HAP-1 (cell line): ENCODE results near the gene NDFIP1.
A peak's percentile ranks its signal among the peaks of the same experiment; 100 is the strongest.
"Not testable (repeated sequence)": the region's sequence is repeated elsewhere in the genome, so short reads cannot be mapped to it uniquely, and the experiment has no call there.

ENCODE experiments used
- DNase-seq, 2 experiments: peaks; one replicate each; pipeline ENCODE4 v3.0.0-alpha.2; 2016 to 2020; ENCODE audit warnings: low spot score in 2 of 2
- H3K27me3 ChIP-seq: fragments of 250-450 bp; sonication (Bioruptor Pico); 2 replicates; pipeline ENCODE4 v1.5.1; 2020; ENCODE audit warnings: low read depth, mild to moderate bottlenecking, moderate library complexity
- H3K36me3 ChIP-seq: fragments of 250-450 bp; sonication (Bioruptor Pico); replicated peaks from 2 replicates; pipeline ENCODE4 v1.5.1; 2020; ENCODE audit warnings: mild to moderate bottlenecking
- H3K4me1 ChIP-seq: fragments of 250-450 bp; sonication (Bioruptor Pico); 2 replicates; pipeline ENCODE4 v1.5.1; 2020; ENCODE audit warnings: mild to moderate bottlenecking
- H3K4me3 ChIP-seq: fragments of 250-450 bp; sonication (Bioruptor Pico); 2 replicates; pipeline ENCODE4 v1.5.1; 2020; ENCODE audit warnings: mild to moderate bottlenecking, moderate library complexity
- H3K9me3 ChIP-seq: fragments of 250-450 bp; sonication (Bioruptor Pico); 2 replicates; pipeline ENCODE4 v1.5.1; 2020; ENCODE audit warnings: mild to moderate bottlenecking, moderate library complexity
- in situ Hi-C: fragments of 300-500 bp; cut with MboI; formaldehyde crosslinking; loops from 3 replicates; pipeline ENCODE4 v1.14.3; 2020; ENCODE audit warnings: low sequenced_read_pairs, inconsistent platforms, mixed read lengths

The NDFIP1 gene

GRCh38 chr5:142080248-142080647, 28.3 kb upstream of the NDFIP1 start:
- Histone ChIP-seq H3K36me3 (no peaks in the 10 kb centered on the region), H3K27me3 (no peaks in the 10 kb centered on the region), H3K4me1 (peaks cover 6% of the 10 kb centered on the region), H3K4me3 (no peak overlapping the region), H3K9me3 (no peaks in the 10 kb centered on the region)
- in situ Hi-C loops = no loop called here
- DNase-seq = no peak

GRCh38 chr5:142082182-142082781, 26.3 kb upstream of the NDFIP1 start:
- DNase-seq = peak; percentile 18 to 56
- Histone ChIP-seq H3K4me1 (peaks cover 6% of the 10 kb centered on the region), H3K9me3 (no peaks in the 10 kb centered on the region), H3K36me3 (no peaks in the 10 kb centered on the region), H3K4me3 (no peak overlapping the region), H3K27me3 (no peaks in the 10 kb centered on the region)
- in situ Hi-C loops = no loop called here

DNA sequence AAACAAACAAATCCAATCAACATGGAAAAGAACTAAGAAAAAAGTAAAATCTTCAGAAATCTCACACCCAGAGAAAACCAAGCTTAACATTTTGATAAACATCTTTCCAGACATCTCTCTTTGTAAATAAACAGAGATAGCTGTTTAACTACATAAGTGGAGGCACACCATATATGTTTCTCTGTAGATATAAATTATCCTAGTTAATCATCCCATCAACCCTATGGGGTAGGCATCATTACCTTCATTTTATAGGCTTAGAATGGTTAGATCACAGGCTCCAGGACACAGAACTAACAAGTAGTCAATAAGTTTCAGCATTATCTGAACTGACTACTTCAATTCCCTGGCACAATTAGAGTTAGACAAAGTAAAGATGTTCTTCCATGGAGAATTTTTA, 22.4 kb upstream of the NDFIP1 start:
- in situ Hi-C loops = no loop called here

GRCh38 chr5:142086679-142087078, 21.9 kb upstream of the NDFIP1 start:
- Histone ChIP-seq H3K4me3 (no peak overlapping the region), H3K9me3 (no peaks in the 10 kb centered on the region), H3K4me1 (peaks cover 3% of the 10 kb centered on the region), H3K27me3 (no peaks in the 10 kb centered on the region), H3K36me3 (no peaks in the 10 kb centered on the region)
- no peak for DNase-seq
- in situ Hi-C loops = no loop called here

More for the DNA sequence above, 22.4 kb upstream of the NDFIP1 start:
- Histone ChIP-seq H3K27me3 (no peaks in the 10 kb centered on the region), H3K4me1 (peaks cover 6% of the 10 kb centered on the region), H3K36me3 (no peaks in the 10 kb centered on the region), H3K9me3 (no peaks in the 10 kb centered on the region), H3K4me3 (no peak overlapping the region)
- no peak for DNase-seq

- DNase-seq = no peak
- in situ Hi-C loops = no loop called here
- H3K36me3 ChIP-seq = no peaks in the 10 kb centered on the region
- no peaks in the 10 kb centered on the region for H3K4me1 ChIP-seq
- no peaks in the 10 kb centered on the region for H3K9me3 ChIP-seq
- no peak overlapping the region for H3K4me3 ChIP-seq
- H3K27me3 ChIP-seq = no peaks in the 10 kb centered on the region
Measured at GRCh38 chr5:142087920-142088679, 20.5 kb upstream of the NDFIP1 start.

DNA sequence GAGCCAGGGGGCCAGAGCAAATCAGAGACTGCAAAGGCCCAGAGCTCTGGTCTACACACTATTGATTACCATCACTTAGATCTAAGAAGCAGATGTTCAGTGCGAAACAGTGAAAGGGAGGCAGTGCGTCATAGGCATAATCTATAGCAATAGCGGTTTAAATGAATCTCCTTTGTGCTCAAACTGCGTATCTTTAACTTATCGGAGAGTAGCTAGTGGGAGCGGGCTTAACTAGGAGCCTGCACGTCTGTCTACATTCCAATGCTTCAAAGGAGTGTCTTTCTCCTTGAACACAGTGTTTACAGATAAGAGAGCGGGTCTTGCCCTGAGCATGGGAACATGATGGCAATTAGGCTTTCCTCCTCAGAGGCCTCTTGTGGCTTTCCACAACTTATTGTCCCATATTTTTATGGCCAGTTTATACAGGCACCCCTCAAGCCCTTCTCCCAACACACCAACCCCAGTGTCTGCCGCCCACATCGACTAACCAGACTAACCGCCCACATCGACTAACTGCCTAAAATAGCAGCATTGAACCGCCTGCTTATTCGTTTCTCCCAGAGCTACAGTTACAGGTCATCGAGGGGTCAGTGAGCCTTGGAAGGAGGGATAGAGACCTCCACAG, 19.6 kb upstream of the NDFIP1 start:
- DNase-seq, H3K9me3 ChIP-seq, H3K4me3 ChIP-seq, in situ Hi-C loops, H3K36me3 ChIP-seq, H3K4me1 ChIP-seq, H3K27me3 ChIP-seq: not testable (repeated sequence)

- DNase-seq = no peak
- H3K9me3 ChIP-seq = no peaks in the 10 kb centered on the region
- H3K4me1 ChIP-seq = no peaks in the 10 kb centered on the region
- H3K36me3 ChIP-seq = no peaks in the 10 kb centered on the region
- H3K4me3 ChIP-seq = no peak overlapping the region
- in situ Hi-C loops = no loop called here
- H3K27me3 ChIP-seq = no peaks in the 10 kb centered on the region
Measured at GRCh38 chr5:142091012-142091411, 17.6 kb upstream of the NDFIP1 start.

- in situ Hi-C loops = no loop called here
- Histone ChIP-seq H3K4me1 (no peaks in the 10 kb centered on the region), H3K27me3 (no peaks in the 10 kb centered on the region), H3K36me3 (no peaks in the 10 kb centered on the region), H3K4me3 (no peak overlapping the region), H3K9me3 (no peaks in the 10 kb centered on the region)
- no peak for DNase-seq
Measured at GRCh38 chr5:142091922-142092321, 16.7 kb upstream of the NDFIP1 start.

DNA sequence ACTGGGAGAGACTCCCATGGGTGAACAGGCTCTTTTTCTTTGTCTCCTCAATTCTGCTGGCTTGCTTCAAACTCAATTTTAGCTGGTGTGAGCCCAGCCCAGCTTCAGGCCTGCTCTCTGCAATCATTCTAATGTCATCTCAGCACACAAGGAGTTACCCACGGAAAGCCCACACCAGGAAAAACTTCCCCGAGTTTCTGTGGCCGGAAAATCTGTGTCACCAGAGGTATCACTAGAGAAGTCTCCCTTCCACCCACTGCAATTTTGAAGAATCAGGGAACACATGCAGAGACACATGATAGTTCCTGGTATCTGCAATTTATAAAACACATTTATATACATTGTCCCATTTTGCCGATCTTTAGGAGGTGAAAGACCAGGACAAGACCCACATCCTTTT, 13.5 kb upstream of the NDFIP1 start:
- Histone ChIP-seq H3K9me3 (no peaks in the 10 kb centered on the region), H3K4me3 (no peak overlapping the region), H3K27me3 (no peaks in the 10 kb centered on the region), H3K36me3 (no peaks in the 10 kb centered on the region), H3K4me1 (peaks cover 14% of the 10 kb centered on the region)
- no peak for DNase-seq
- in situ Hi-C loops = no loop called here

DNA sequence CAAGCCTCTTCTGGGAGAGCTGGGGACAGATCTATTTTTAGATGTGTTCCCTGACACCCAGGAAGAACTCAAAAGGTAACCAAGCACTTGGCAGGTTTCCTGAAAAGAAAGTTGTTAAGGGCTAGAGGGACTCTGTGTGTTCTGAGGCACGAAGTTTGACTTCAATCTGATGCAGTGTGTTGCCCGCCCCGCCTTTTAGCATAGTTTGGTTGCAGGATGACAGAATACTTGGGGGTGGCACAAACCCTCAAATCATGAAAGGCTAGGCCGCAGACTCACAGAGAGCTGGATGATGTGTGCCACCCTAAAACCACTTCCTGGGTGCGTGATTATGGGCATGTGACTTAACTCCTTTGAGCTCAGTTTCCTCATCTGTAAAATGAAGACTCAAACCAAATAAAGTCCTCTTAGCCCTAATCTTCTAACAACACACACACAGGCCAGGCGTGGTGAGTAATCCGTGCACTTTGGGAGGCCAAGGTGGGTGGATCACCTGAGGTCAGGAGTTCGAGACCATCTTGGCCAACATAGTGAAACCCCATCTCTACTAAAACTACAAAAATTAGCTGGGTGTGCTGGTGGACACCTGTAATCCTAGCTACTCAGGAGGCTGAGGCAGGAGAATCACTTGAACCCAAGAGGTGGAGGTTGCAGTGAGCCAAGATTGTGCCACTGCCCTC, 12.8 kb upstream of the NDFIP1 start:
- in situ Hi-C loops = no loop called here
- Histone ChIP-seq H3K4me1 (peaks cover 14% of the 10 kb centered on the region), H3K36me3 (no peaks in the 10 kb centered on the region), H3K4me3 (no peak overlapping the region), H3K27me3 (no peaks in the 10 kb centered on the region), H3K9me3 (no peaks in the 10 kb centered on the region)
- DNase-seq = no peak

DNA sequence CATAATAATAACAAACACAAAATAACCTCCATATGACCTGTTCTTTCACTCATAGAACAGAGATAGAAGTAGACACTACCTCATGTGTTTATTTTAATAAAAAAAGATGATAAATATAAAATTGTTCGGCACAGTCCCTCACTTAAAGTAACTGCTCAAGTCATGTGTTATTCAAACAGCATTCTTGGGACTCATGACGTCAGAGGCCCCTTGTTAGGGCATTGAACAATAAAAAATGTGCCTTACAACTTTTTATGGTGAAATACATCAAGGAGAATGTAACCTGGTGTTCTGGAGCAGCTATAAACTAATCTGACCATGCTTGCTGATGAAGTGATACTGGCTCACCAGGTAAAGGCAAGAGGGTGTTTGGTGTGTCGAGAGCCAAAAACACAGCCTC, 12.2 kb upstream of the NDFIP1 start:
- Histone ChIP-seq H3K27me3 (no peaks in the 10 kb centered on the region), H3K9me3 (no peaks in the 10 kb centered on the region), H3K4me3 (no peak overlapping the region), H3K36me3 (no peaks in the 10 kb centered on the region), H3K4me1 (peaks cover 14% of the 10 kb centered on the region)
- no peak for DNase-seq
- in situ Hi-C loops = no loop called here

DNA sequence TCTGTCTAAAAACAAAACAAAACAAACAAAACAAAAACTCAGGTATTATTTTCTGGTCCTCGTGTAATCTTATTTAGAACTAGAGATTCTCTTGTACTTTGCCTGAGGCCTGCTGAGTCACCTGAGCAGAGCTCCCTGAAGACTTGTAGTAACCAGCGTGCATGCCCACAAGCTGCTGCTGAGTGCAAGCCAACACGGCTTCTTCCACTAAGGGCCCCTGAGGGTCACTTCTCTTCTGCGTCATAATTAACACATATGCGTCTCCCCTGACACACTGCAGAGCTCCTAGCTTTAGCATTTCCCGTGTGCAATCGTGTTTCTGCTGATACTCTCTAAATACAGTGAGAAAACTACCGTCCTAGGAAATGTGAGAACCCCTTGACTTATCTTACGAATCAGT, 10.9 kb upstream of the NDFIP1 start:
- H3K9me3 ChIP-seq = no peaks in the 10 kb centered on the region
- no peak for DNase-seq
- peaks cover 14% of the 10 kb centered on the region for H3K4me1 ChIP-seq
- no peaks in the 10 kb centered on the region for H3K27me3 ChIP-seq
- H3K4me3 ChIP-seq = no peak overlapping the region
- in situ Hi-C loops = no loop called here
- H3K36me3 ChIP-seq = no peaks in the 10 kb centered on the region

GRCh38 chr5:142098275-142098674, 10.3 kb upstream of the NDFIP1 start:
- DNase-seq = no peak
- in situ Hi-C loops = no loop called here
- Histone ChIP-seq H3K36me3 (no peaks in the 10 kb centered on the region), H3K27me3 (no peaks in the 10 kb centered on the region), H3K4me1 (peaks cover 16% of the 10 kb centered on the region), H3K4me3 (no peak overlapping the region), H3K9me3 (no peaks in the 10 kb centered on the region)

DNA sequence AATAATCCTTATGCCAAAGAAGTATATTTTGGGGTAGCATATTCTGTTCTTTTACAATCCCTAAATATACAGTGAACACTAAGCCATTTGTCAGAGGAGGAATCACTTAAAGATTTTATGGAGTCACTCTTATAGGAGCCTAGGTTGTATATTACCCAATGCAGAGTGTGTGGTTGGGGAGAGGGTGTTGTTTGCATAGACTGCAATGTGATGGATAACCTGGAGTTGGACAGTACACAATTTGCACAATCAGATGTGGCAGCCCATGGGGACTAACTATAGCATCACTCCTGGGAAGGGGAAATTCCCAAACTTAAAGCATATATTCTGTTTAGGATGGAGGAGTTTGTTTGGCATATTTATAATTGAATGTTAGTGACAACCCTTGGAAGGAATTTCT, 9.6 kb upstream of the NDFIP1 start:
- no peak overlapping the region for H3K4me3 ChIP-seq
- no peak for DNase-seq
- H3K9me3 ChIP-seq = no peaks in the 10 kb centered on the region
- in situ Hi-C loops = no loop called here
- no peaks in the 10 kb centered on the region for H3K27me3 ChIP-seq
- H3K4me1 ChIP-seq = peaks cover 16% of the 10 kb centered on the region
- no peaks in the 10 kb centered on the region for H3K36me3 ChIP-seq
